HepG2 (cell line): ENCODE measurements around the gene KCTD6. TPM values are rescaled to one million over a fixed set of nuclear protein-coding genes. Genes with fewer than 3 reads are reported as not detected.

Experiments
- AHDC1 ChIP-seq: sonication (generic); formaldehyde crosslinking; IDR thresholded peaks from 2 replicates; pipeline ENCODE4 v1.5.1; 2020; ENCODE audit warnings: mild to moderate bottlenecking, missing genetic modification reagents, borderline replicate concordance
- BCL3 ChIP-seq: sonication (generic); formaldehyde crosslinking; IDR thresholded peaks from 2 replicates; pipeline ENCODE4 v1.5.1; 2020; ENCODE audit warnings: mild to moderate bottlenecking, missing genetic modification reagents, moderate library complexity
- EP300 ChIP-seq, 3 experiments: sonication (generic) in 1 of 3; formaldehyde crosslinking in 1 of 3; IDR thresholded peaks; 2 replicates each; pipeline versions ENCODE4 v1.5.1 to v1.6.1; 2011 to 2020; ENCODE audit warnings: low read depth in 2 of 3, low read length in 2 of 3, borderline replicate concordance in 1 of 3, improper control_type of control experiment in 1 of 3, mild to moderate bottlenecking in 1 of 3, missing genetic modification reagents in 1 of 3, moderate library complexity in 1 of 3
- GZF1 ChIP-seq: sonication (generic); formaldehyde crosslinking; IDR thresholded peaks from 2 replicates; pipeline ENCODE4 v1.5.1; 2020; ENCODE audit warnings: mild to moderate bottlenecking, missing genetic modification reagents
- HINFP ChIP-seq: sonication (generic); formaldehyde crosslinking; IDR thresholded peaks from 2 replicates; pipeline ENCODE4 v1.4.0; 2020; ENCODE audit warnings: low read depth, mild to moderate bottlenecking, missing genetic modification reagents
- HOMEZ ChIP-seq: IDR thresholded peaks from 2 replicates; pipeline ENCODE4 v1.6.1; 2016; ENCODE audit warnings: low read depth
- MED13 ChIP-seq: sonication (generic); formaldehyde crosslinking; IDR thresholded peaks from 2 replicates; pipeline ENCODE4 v1.5.0; 2020; ENCODE audit warnings: missing genetic modification reagents
- NCOA1 ChIP-seq: sonication (generic); formaldehyde crosslinking; IDR thresholded peaks from 2 replicates; pipeline ENCODE4 v1.9.0; 2021; ENCODE audit warnings: missing genetic modification reagents
- NFE2L2 ChIP-seq: fragments of 150-350 bp; IDR thresholded peaks from 2 replicates; pipeline ENCODE4 v1.6.1; 2014; ENCODE audit warnings: low read length
- PATZ1 ChIP-seq: sonication (generic); formaldehyde crosslinking; IDR thresholded peaks from 2 replicates; pipeline ENCODE4 v1.4.0; 2020; ENCODE audit warnings: missing genetic modification reagents
- PPARG ChIP-seq: conservative IDR thresholded peaks from 2 replicates; pipeline ENCODE4 v1.6.1; 2016; ENCODE audit warnings: missing biosample characterization, missing genetic modification reagents
- SKI ChIP-seq: fragments of 450-650 bp; IDR thresholded peaks from one replicate; pipeline ENCODE4 v1.6.1; 2018; ENCODE audit warnings: mild to moderate bottlenecking; ENCODE audit not compliant: partially characterized antibody
- ZKSCAN8 ChIP-seq: IDR thresholded peaks from 2 replicates; pipeline ENCODE4 v1.6.1; 2016; ENCODE audit warnings: borderline replicate concordance, missing genetic modification reagents, missing compliant biosample characterization
- ZNF251 ChIP-seq: sonication (generic); formaldehyde crosslinking; IDR thresholded peaks from 2 replicates; pipeline ENCODE4 v1.9.0; 2021; ENCODE audit warnings: mild to moderate bottlenecking, missing genetic modification reagents
- ZNF605 ChIP-seq: sonication (generic); formaldehyde crosslinking; IDR thresholded peaks from 2 replicates; pipeline ENCODE4 v1.8.0; 2022; ENCODE audit warnings: mild to moderate bottlenecking, missing genetic modification reagents
- ZSCAN31 ChIP-seq: sonication (generic); formaldehyde crosslinking; IDR thresholded peaks from 2 replicates; pipeline ENCODE4 v1.5.0; 2020; ENCODE audit warnings: low read depth, mild to moderate bottlenecking, missing genetic modification reagents
- polyA plus RNA-seq, 8 experiments: library from polyadenylated mRNA; depleted of rRNA in 3 of 8; stranded (reverse) in 7 of 8; unstranded in 1 of 8; fragments of >200 nt; fragmentation: Illumina TruSeq in 4 of 8; extraction: Trizol in 4 of 8; gene quantifications; 2 replicates each; pipeline versions ENCODE4 v1.2.1 to v1.2.3, GENCODE V29; 2011 to 2016; ENCODE audit warnings: low read depth in 4 of 8, missing spikeins in 1 of 8, mixed read lengths in 1 of 8; ENCODE audit not compliant: insufficient read depth in 1 of 8
- total RNA-seq, 5 experiments: library from RNA; depleted of rRNA; stranded (reverse); fragments of >200 nt; fragmentation: Illumina TruSeq; extraction: Trizol; gene quantifications; 2 replicates each; pipeline ENCODE4 v1.2.3, GENCODE V29; 2016; ENCODE audit warnings: low read depth in 1 of 5

KCTD6 gene
- total and polyA plus RNA-seq, 2 of the 13 experiments (the other 11 are each of a cell fraction or from before 2014, with no cell fraction given), result 13.4 to 14.2 TPM

- TF ChIP-seq AHDC1 (CRISPR knock-in tag) (no peak), EP300 (IDR thresholded peaks at IDR 0.05; ENCODE audit: low read depth in 2 of 2, low read length in 2 of 2) (peak in 1 of 2 experiments; percentile 75; a peak in 1 of 4 replicates), EP300 (CRISPR knock-in tag; IDR thresholded peaks at IDR 0.05; ENCODE audit: borderline replicate concordance) (peak; percentile 59), HOMEZ (CRISPR knock-in tag) (0 out of 2 replicates have a peak, but pooled peaks have one; percentile 15), SKI (peak; percentile 49), NFE2L2 (no peak), ZNF251 (CRISPR knock-in tag) (no peak), GZF1 (CRISPR knock-in tag) (no peak), PPARG (no peak), ZKSCAN8 (0 out of 2 replicates have a peak, but pooled peaks have one; percentile 26), ZSCAN31 (CRISPR knock-in tag) (peak; percentile 55; the same call in 1 of the 2 replicates), BCL3 (CRISPR knock-in tag) (no peak), ZNF605 (CRISPR knock-in tag) (0 out of 2 replicates have a peak, but pooled peaks have one; percentile 10), PATZ1 (CRISPR knock-in tag) (peak; percentile 42; the same call in 1 of the 2 replicates), HINFP (CRISPR knock-in tag) (0 out of 2 replicates have a peak, but pooled peaks have one; percentile 34), MED13 (CRISPR knock-in tag) (no peak), NCOA1 (CRISPR knock-in tag) (no peak)
Measured at GRCh38 chr3:58526515-58526957, 34.6 kb downstream of the KCTD6 start (continued).
